ENCODE measurements around the gene MICA. TPM values are rescaled to one million over a fixed set of nuclear protein-coding genes. Genes with fewer than 3 reads are reported as not detected.

MICA gene
- total RNA-seq, 2 experiments from 2014 or later, result 10.6 to 14.0 TPM

- ChIA-PET POLR2A (interaction anchor here (1.0 to 4.2 kb wide), 9 partner anchors 12 to 228 kb away, joined by 5 to 101 read pairs (median 7); partner anchors contain the start of genes HLA-C, PSORS1C2 and TCF19), CTCF (interaction anchor here (1.0 to 6.9 kb wide), 13 partner anchors 8 to 228 kb away, joined by 3 to 97 read pairs (median 8); partner anchors contain the start of genes HLA-B, MICA and PSORS1C2)
- H3K27me3 Mint-ChIP-seq, result peaks cover 32% of the 10 kb centered on the region
- Histone ChIP-seq H3K27me3 (ENCODE audit: control insufficient read depth in 1 of 2, insufficient read depth in 2 of 2, low read length in 2 of 2) (no peaks in the 10 kb centered on the region), H3K36me3 (ENCODE audit: insufficient read depth, low read length) (no peaks in the 10 kb centered on the region), H3K27ac (ENCODE audit: low read depth in 1 of 2, low read length in 2 of 2) (no peak overlapping the region), H3K4me1 (ENCODE audit: insufficient read depth, low read length) (peaks cover 9% of the 10 kb centered on the region), H3K4me3 (ENCODE audit: low read length) (no peak overlapping the region), H3K9me3 (ENCODE audit: control insufficient read depth in 1 of 2, insufficient read depth in 1 of 2, low read length in 2 of 2) (no peaks in the 10 kb centered on the region)
- TF ChIP-seq, protein P1, sequence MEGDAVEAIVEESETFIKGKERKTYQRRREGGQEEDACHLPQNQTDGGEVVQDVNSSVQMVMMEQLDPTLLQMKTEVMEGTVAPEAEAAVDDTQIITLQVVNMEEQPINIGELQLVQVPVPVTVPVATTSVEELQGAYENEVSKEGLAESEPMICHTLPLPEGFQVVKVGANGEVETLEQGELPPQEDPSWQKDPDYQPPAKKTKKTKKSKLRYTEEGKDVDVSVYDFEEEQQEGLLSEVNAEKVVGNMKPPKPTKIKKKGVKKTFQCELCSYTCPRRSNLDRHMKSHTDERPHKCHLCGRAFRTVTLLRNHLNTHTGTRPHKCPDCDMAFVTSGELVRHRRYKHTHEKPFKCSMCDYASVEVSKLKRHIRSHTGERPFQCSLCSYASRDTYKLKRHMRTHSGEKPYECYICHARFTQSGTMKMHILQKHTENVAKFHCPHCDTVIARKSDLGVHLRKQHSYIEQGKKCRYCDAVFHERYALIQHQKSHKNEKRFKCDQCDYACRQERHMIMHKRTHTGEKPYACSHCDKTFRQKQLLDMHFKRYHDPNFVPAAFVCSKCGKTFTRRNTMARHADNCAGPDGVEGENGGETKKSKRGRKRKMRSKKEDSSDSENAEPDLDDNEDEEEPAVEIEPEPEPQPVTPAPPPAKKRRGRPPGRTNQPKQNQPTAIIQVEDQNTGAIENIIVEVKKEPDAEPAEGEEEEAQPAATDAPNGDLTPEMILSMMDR (IDR thresholded peaks at IDR 0.05), result no peak
- DNase-seq, result no peak
- peaks cover 16% of the 10 kb centered on the region for H3K4me1 Mint-ChIP-seq (ENCODE audit: low read depth)
- H3K4me3 Mint-ChIP-seq, result no peak overlapping the region
- H3K9me3 Mint-ChIP-seq, result no peaks in the 10 kb centered on the region
- H3K36me3 Mint-ChIP-seq (ENCODE audit: low read depth), result no peaks in the 10 kb centered on the region
- H3K27ac Mint-ChIP-seq, result no peak overlapping the region
- ATAC-seq (ENCODE audit: poor library complexity), result no peak
- intact Hi-C loops (cut with DNase I, micrococcal nuclease), result no loop called here
These were observed 37.5 kb upstream of the MICA start for GRCh38 chr6:31365864-31366263.

DNA sequence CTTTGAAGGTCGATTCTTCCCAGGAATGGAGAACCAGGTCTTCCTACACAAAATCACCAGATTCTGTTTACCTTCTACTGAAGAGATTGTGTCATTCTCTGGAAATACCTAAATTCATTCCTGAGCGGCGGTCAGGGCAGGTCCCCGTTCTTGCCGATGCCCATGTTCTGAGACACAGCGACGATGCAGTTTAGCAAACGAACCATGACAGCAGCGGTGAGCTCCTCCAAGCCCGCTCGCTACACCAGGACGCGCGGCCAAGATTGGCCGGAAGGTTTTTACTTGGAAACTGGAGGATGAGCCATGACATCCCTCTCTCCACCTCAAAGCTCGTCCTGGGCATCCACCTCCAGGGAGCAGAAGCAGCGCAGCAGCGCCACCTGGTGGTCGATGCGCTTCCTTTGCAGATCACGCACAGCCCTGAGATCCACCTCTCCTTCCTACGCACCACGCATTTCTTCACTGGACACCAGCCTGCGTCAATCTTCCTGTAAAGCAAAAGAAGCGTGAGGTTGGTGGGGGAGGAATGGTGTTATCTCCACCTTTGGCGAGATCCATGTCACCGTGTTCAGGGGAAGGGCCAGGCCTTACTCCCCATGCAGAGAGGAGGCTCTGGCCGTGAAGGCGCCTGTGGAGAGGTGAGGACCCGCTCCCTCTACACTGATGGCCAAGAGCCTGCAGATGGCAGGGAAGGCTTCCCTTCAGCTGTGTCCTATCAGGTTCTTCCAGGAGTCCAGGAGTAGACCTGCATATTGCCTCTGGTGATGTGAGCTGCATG, 36.5 kb upstream of the MICA start:
- DNase-seq (peak; percentile 72 to 96 (median 88)), ATAC-seq (ENCODE audit: poor library complexity) (peak; percentile 97)
- TF ChIP-seq, protein P1 (IDR thresholded peaks at IDR 0.05), result peak; percentile 84
- Mint-ChIP-seq H3K27ac (peak overlapping the region; percentile 38), H3K9me3 (no peaks in the 10 kb centered on the region), H3K4me3 (peak overlapping the region; percentile 81), H3K27me3 (peaks cover 32% of the 10 kb centered on the region), H3K4me1 (ENCODE audit: low read depth) (peaks cover 16% of the 10 kb centered on the region), H3K36me3 (ENCODE audit: low read depth) (no peaks in the 10 kb centered on the region)
- Histone ChIP-seq H3K27me3 (ENCODE audit: control insufficient read depth in 1 of 2, insufficient read depth in 2 of 2, low read length in 2 of 2) (no peaks in the 10 kb centered on the region), H3K4me1 (ENCODE audit: insufficient read depth, low read length) (peaks cover 9% of the 10 kb centered on the region), H3K36me3 (ENCODE audit: insufficient read depth, low read length) (no peaks in the 10 kb centered on the region), H3K27ac (ENCODE audit: low read depth in 1 of 2, low read length in 2 of 2) (no peak overlapping the region), H3K4me3 (ENCODE audit: low read length) (peak overlapping the region; percentile 59), H3K9me3 (ENCODE audit: control insufficient read depth in 1 of 2, insufficient read depth in 1 of 2, low read length in 2 of 2) (no peaks in the 10 kb centered on the region)
- intact Hi-C loops (cut with DNase I, micrococcal nuclease), result loop anchor here (1.0 kb wide), 2 partner anchors 170 to 230 kb away; no protein-coding TSS in a partner anchor
- CTCF ChIA-PET, result interaction anchor here (0.6 to 6.9 kb wide), 39 partner anchors 9 to 926 kb away, joined by 3 to 97 read pairs (median 4); partner anchors contain the start of genes HLA-B, MICA, PSORS1C2 and TCF19
- POLR2A ChIA-PET, result interaction anchor here (0.8 to 4.2 kb wide), 14 partner anchors 9 to 230 kb away, joined by 3 to 101 read pairs (median 6); partner anchors contain the start of genes HLA-B, HLA-C, PSORS1C2 and TCF19

- H3K27ac ChIP-seq (ENCODE audit: low read depth in 1 of 2, low read length in 2 of 2), result no peak overlapping the region
- ChIA-PET CTCF (interaction anchor here (6.9 kb wide), 1 partner anchor 171 kb away, joined by 97 read pairs; no protein-coding TSS in a partner anchor), POLR2A (interaction anchor here (4.2 kb wide), 1 partner anchor 171 kb away, joined by 101 read pairs; no protein-coding TSS in a partner anchor)
- Mint-ChIP-seq H3K27ac (no peak overlapping the region), H3K4me1 (ENCODE audit: low read depth) (peaks cover 16% of the 10 kb centered on the region), H3K4me3 (no peak overlapping the region), H3K36me3 (ENCODE audit: low read depth) (no peaks in the 10 kb centered on the region), H3K27me3 (peaks cover 32% of the 10 kb centered on the region), H3K9me3 (no peaks in the 10 kb centered on the region)
- intact Hi-C loops (cut with DNase I, micrococcal nuclease), result no loop called here
- no peak overlapping the region for H3K4me3 ChIP-seq (ENCODE audit: low read length)
- H3K27me3 ChIP-seq (ENCODE audit: control insufficient read depth in 1 of 2, insufficient read depth in 2 of 2, low read length in 2 of 2), result no peaks in the 10 kb centered on the region
- ATAC-seq (ENCODE audit: poor library complexity) (no peak), DNase-seq (no peak)
- TF ChIP-seq, protein P1 (IDR thresholded peaks at IDR 0.05), result no peak
- no peaks in the 10 kb centered on the region for H3K36me3 ChIP-seq (ENCODE audit: insufficient read depth, low read length)
- no peaks in the 10 kb centered on the region for H3K9me3 ChIP-seq (ENCODE audit: control insufficient read depth in 1 of 2, insufficient read depth in 1 of 2, low read length in 2 of 2)
- H3K4me1 ChIP-seq (ENCODE audit: insufficient read depth, low read length), result peaks cover 9% of the 10 kb centered on the region
These were observed 34.9 kb upstream of the MICA start for GRCh38 chr6:31368461-31368860.

Measured in CD4-positive, alpha-beta T cell (primary cell).